Endothelial cell (in vitro differentiated cells): ENCODE measurements around the gene STARD10. TPM values are rescaled to one million over a fixed set of nuclear protein-coding genes. Genes with fewer than 3 reads are reported as not detected.

Experiments used
- DNase-seq: peaks from one replicate; pipeline ENCODE4 v3.0.0; 2021; ENCODE audit warnings: low spot score
- H3K27ac Mint-ChIP-seq: one replicate; pipeline ENCODE4 v1.8.0; 2021; ENCODE audit warnings: mixed read lengths, inconsistent platforms; ENCODE audit not compliant: unreplicated experiment
- H3K27me3 Mint-ChIP-seq: one replicate; pipeline ENCODE4 v1.8.0; 2021; ENCODE audit warnings: mild to moderate bottlenecking, moderate library complexity, mixed read lengths, inconsistent platforms; ENCODE audit not compliant: unreplicated experiment
- H3K36me3 Mint-ChIP-seq: one replicate; pipeline ENCODE4 v1.8.0; 2021; ENCODE audit warnings: mild to moderate bottlenecking, low read depth, mixed read lengths, inconsistent platforms; ENCODE audit not compliant: unreplicated experiment
- H3K4me1 Mint-ChIP-seq: one replicate; pipeline ENCODE4 v1.8.0; 2021; ENCODE audit warnings: mild to moderate bottlenecking, mixed read lengths, inconsistent platforms; ENCODE audit not compliant: unreplicated experiment
- H3K4me3 Mint-ChIP-seq: one replicate; pipeline ENCODE4 v1.8.0; 2021; ENCODE audit warnings: mild to moderate bottlenecking, mixed read lengths, inconsistent platforms; ENCODE audit not compliant: unreplicated experiment
- H3K9me3 Mint-ChIP-seq: one replicate; pipeline ENCODE4 v1.8.0; 2021; ENCODE audit warnings: mixed read lengths, inconsistent platforms; ENCODE audit not compliant: unreplicated experiment
- total RNA-seq: library from RNA; stranded (reverse); fragmentation: NEBNext Ultra II Directional; extraction: Animal tissue kit (Norgen Biotek cat#: 25700); gene quantifications from one replicate; pipeline ENCODE4 v1.2.1, GENCODE V29; 2021; ENCODE audit not compliant: unreplicated experiment
- TF ChIP-seq, protein P1 (sequence below): fragments of 200-600 bp; sonication (generic); IDR thresholded peaks from one replicate; pipeline ENCODE4 v1.5.0; 2021; ENCODE audit warnings: antibody characterized with exemption; ENCODE audit not compliant: unreplicated experiment

Gene STARD10
- total RNA-seq, 1 donor from 2014 or later: 13.4 TPM

DNA sequence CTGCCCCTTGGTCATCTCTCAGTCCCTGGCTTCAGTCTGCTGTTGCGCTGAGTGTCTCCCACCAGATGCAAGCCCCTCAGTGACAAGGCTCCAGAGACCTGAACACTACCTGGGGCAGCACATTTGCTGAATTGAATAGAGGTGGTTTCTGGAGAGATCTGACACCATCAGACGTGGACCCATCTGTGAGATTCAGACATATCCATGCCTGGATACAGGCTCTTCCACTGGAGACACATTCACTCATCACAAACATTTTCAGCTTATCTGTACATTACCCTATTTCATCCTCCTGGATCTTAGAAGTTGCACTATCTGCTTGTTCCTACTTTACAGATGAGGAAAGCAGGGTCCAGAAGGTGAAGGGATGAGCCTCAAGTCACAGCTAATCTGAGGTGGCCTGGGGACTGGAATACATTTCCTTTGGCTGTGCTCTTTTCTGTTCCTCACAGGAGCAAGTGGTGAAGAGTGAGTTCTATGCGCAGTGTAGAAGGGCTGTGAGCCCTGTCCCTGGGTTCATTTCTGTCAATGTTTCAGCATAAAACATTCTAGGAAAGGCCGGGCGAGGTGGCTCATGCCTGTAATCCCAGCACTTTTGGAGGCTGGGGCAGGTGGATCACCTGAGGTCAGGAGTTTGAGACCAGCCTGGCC lies 39.4 kb upstream of the STARD10 start:
- TF ChIP-seq, protein P1, sequence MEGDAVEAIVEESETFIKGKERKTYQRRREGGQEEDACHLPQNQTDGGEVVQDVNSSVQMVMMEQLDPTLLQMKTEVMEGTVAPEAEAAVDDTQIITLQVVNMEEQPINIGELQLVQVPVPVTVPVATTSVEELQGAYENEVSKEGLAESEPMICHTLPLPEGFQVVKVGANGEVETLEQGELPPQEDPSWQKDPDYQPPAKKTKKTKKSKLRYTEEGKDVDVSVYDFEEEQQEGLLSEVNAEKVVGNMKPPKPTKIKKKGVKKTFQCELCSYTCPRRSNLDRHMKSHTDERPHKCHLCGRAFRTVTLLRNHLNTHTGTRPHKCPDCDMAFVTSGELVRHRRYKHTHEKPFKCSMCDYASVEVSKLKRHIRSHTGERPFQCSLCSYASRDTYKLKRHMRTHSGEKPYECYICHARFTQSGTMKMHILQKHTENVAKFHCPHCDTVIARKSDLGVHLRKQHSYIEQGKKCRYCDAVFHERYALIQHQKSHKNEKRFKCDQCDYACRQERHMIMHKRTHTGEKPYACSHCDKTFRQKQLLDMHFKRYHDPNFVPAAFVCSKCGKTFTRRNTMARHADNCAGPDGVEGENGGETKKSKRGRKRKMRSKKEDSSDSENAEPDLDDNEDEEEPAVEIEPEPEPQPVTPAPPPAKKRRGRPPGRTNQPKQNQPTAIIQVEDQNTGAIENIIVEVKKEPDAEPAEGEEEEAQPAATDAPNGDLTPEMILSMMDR: no peak
- no peaks in the 10 kb centered on the region for H3K9me3 Mint-ChIP-seq
- peaks cover 22% of the 10 kb centered on the region for H3K36me3 Mint-ChIP-seq
- DNase-seq: no peak
- peaks cover 20% of the 10 kb centered on the region for H3K27me3 Mint-ChIP-seq
- peaks cover 5% of the 10 kb centered on the region for H3K4me1 Mint-ChIP-seq
- peak overlapping the region; percentile 8 for H3K27ac Mint-ChIP-seq
- no peak overlapping the region for H3K4me3 Mint-ChIP-seq

DNA sequence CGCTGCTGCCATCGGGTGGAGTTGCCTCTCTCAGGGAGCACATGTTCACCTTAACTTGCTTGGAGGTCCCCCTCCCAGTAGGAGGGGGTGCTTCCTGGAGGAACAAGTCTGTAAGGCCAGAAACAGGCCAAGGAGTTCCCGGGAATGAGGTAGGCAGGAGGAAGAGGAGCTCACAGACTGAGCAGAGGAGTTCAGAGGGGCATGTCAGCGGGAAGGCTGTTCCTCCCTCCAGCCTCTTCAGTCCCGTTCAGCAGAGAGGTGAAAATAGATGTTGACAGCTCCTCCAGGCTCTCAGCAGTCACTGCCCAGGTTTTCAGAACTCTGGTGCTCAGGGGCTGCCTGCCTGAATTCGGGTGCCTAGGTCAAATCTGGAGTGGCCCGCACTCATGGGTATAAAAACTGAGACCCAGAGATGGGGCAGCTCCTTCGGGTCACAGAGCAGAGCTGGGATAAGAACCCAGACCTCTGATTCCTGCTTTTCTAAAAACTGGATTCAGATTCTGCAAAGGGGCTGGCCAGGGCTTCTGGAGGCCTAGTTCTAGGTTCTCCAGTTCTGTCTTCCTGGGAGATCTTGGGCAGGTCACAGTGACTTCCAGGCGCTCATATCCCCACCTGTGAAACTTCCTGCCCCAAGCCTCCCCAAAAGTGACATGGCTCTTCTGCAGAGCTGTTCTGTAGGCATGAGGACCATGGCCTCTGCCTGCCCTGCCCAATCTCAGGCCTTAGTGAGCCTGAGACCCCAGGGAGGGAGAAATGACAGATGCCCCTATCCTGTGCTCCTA lies 38.6 kb upstream of the STARD10 start:
- Mint-ChIP-seq H3K4me3 (no peak overlapping the region), H3K4me1 (peaks cover 5% of the 10 kb centered on the region), H3K27me3 (peaks cover 20% of the 10 kb centered on the region), H3K27ac (peak overlapping the region; percentile 42), H3K9me3 (no peaks in the 10 kb centered on the region), H3K36me3 (peaks cover 18% of the 10 kb centered on the region)
- TF ChIP-seq, protein P1: no peak
- no peak for DNase-seq

GRCh38 chr11:72831521-72832300 lies 37.9 kb upstream of the STARD10 start:
- Mint-ChIP-seq H3K27me3 (peaks cover 23% of the 10 kb centered on the region), H3K4me1 (peaks cover 5% of the 10 kb centered on the region), H3K36me3 (peaks cover 21% of the 10 kb centered on the region), H3K9me3 (no peaks in the 10 kb centered on the region), H3K27ac (peak overlapping the region; percentile 42), H3K4me3 (no peak overlapping the region)
- DNase-seq: peak; percentile 86
- TF ChIP-seq, protein P1: peak; percentile 85

- Mint-ChIP-seq H3K9me3 (no peaks in the 10 kb centered on the region), H3K4me3 (peak overlapping the region; percentile 39), H3K36me3 (peaks cover 20% of the 10 kb centered on the region), H3K4me1 (peaks cover 5% of the 10 kb centered on the region), H3K27ac (no peak overlapping the region), H3K27me3 (peaks cover 21% of the 10 kb centered on the region)
- TF ChIP-seq, protein P1: no peak
- DNase-seq: no peak
These were observed 36.2 kb upstream of the STARD10 start for GRCh38 chr11:72829884-72830533.
